D721Med (cell line): ENCODE measurements around the gene NALCN.

ENCODE experiments used
- DNase-seq: peaks from one replicate; pipeline ENCODE4 v3.0.0; 2011; ENCODE audit warnings: low spot score; ENCODE audit not compliant: insufficient read length
- FAIRE-seq: peaks from 2 replicates; lab custom pipeline; 2011; peaks lifted over from hg19 to GRCh38; lab: Jason Lieb, UNC
- CTCF ChIP-seq: IDR thresholded peaks from 2 replicates; pipeline ENCODE4 v1.5.1; 2012; ENCODE audit warnings: mild to moderate bottlenecking, control low read depth; ENCODE audit not compliant: insufficient read depth; ENCODE audit errors: missing control alignments

NALCN gene

GRCh38 chr13:101271681-101272245 is 144.5 kb downstream of the NALCN start:
- no peak for FAIRE-seq
- no peak for DNase-seq

GRCh38 chr13:101267656-101268055 is 148.7 kb downstream of the NALCN start:
- FAIRE-seq, result no peak
- DNase-seq, result no peak
- TF ChIP-seq CTCF, result no peak

More at GRCh38 chr13:101271681-101272245, 144.5 kb downstream of the NALCN start:
- no peak for TF ChIP-seq CTCF

- no peak for DNase-seq
- no peak for TF ChIP-seq CTCF
- no peak for FAIRE-seq
Observed at GRCh38 chr13:101265934-101266333, 150.4 kb downstream of the NALCN start.

- DNase-seq (no peak), FAIRE-seq (no peak)
- TF ChIP-seq CTCF, result no peak
Observed at GRCh38 chr13:101264931-101265330, 151.4 kb downstream of the NALCN start.

- DNase-seq, result no peak
- no peak for TF ChIP-seq CTCF
- no peak for FAIRE-seq
Observed at GRCh38 chr13:101262306-101262705, 154.0 kb downstream of the NALCN start.

GRCh38 chr13:101258509-101258908 is 157.8 kb downstream of the NALCN start:
- no peak for FAIRE-seq
- TF ChIP-seq CTCF, result no peak

GRCh38 chr13:101258071-101258470 is 158.2 kb downstream of the NALCN start:
- DNase-seq (no peak), FAIRE-seq (no peak)
- no peak for TF ChIP-seq CTCF

More at GRCh38 chr13:101258509-101258908, 157.8 kb downstream of the NALCN start:
- DNase-seq, result no peak
